Prostate gland (tissue), 2 donors: ENCODE measurements around the gene GFPT2. TPM values are rescaled to one million over a fixed set of nuclear protein-coding genes. Genes with fewer than 3 reads are reported as not detected.

Experiments
- DNase-seq: peaks from one replicate; pipeline ENCODE4 v3.0.0-alpha.2; 2019; ENCODE audit warnings: low spot score
- H3K27ac ChIP-seq, 2 donors: fragments of 200-600 bp; sonication (generic); 2 replicates each; pipeline ENCODE4 v1.5.1; 2017 to 2019
- H3K27me3 ChIP-seq: fragments of 200-600 bp; sonication (generic); replicated peaks from 2 replicates; pipeline ENCODE4 v1.5.1; 2019; ENCODE audit not compliant: insufficient read depth
- H3K36me3 ChIP-seq, 2 donors: fragments of 200-600 bp; sonication (generic); 1 replicate in 1 of 2; 2 replicates in 1 of 2; pipeline versions ENCODE4 v1.5.1 to v1.8.1; 2017 to 2019
- H3K4me1 ChIP-seq: fragments of 200-600 bp; sonication (generic); replicated peaks from 2 replicates; pipeline ENCODE4 v1.5.1; 2019
- H3K4me3 ChIP-seq, 2 donors: fragments of 200-600 bp; sonication (generic); 2 replicates each; pipeline ENCODE4 v1.5.1; 2017 to 2019
- H3K9me3 ChIP-seq: fragments of 200-600 bp; sonication (generic); 2 replicates; pipeline ENCODE4 v1.5.1; 2017
- CTCF ChIP-seq, 4 experiments: fragments of 200-600 bp in 2 of 4; fragments of 450-650 bp in 2 of 4; sonication (generic) in 2 of 4; IDR thresholded peaks; 1 replicate in 3 of 4; 2 replicates in 1 of 4; pipeline ENCODE4 v1.5.1; 2016 to 2019; ENCODE audit warnings: antibody characterized with exemption in 4 of 4, mild to moderate bottlenecking in 2 of 4, moderate library complexity in 2 of 4
- POLR2A ChIP-seq: fragments of 450-650 bp; IDR thresholded peaks from one replicate; pipeline ENCODE4 v1.6.1; 2016; ENCODE audit warnings: antibody characterized with exemption, mild to moderate bottlenecking
- POLR2AphosphoS5 ChIP-seq: sonication (generic); formaldehyde crosslinking; IDR thresholded peaks from one replicate; pipeline ENCODE4 v1.6.1; 2017; ENCODE audit warnings: antibody characterized with exemption
- WGBS: methylation state at CpG from one replicate; pipeline ENCODE4 v1.1.5; 2018; 5-methylcytosine and 5-hydroxymethylcytosine counted together
- intact Hi-C: fragments of 100-400 bp; cut with DNase I; formaldehyde crosslinking; loops from one replicate; pipeline ENCODE4 v1.14.2; 2022
- total RNA-seq, 2 donors: library from RNA; depleted of rRNA; stranded (reverse); fragments of >200 nt; gene quantifications; one replicate each; pipeline ENCODE4 v1.1.0, GENCODE V29; 2016

The GFPT2 gene
- total RNA-seq, 2 donors from 2014 or later = 3.2 to 14.0 TPM

- no peak overlapping the region for H3K4me3 ChIP-seq
- H3K9me3 ChIP-seq = no peaks in the 10 kb centered on the region
- no peaks in the 10 kb centered on the region for H3K4me1 ChIP-seq
- no peak for DNase-seq
- no peak for TF ChIP-seq CTCF (IDR thresholded peaks at IDR 0.05)
- TF ChIP-seq POLR2AphosphoS5 = no peak
- TF ChIP-seq POLR2A = no peak
- WGBS = 37% methylated on average over 7 of the region's 7 CpGs
- no peaks in the 10 kb centered on the region for H3K27me3 ChIP-seq
- H3K36me3 ChIP-seq = no peaks in the 10 kb centered on the region
- H3K27ac ChIP-seq = no peak overlapping the region
- intact Hi-C loops = no loop called here
Measured at GRCh38 chr5:180331647-180331950, 21.5 kb downstream of the GFPT2 start.

GRCh38 chr5:180330810-180331646 is 22.1 kb downstream of the GFPT2 start:
- Histone ChIP-seq H3K4me3 (no peak overlapping the region), H3K4me1 (no peaks in the 10 kb centered on the region), H3K36me3 (no peaks in the 10 kb centered on the region), H3K27me3 (no peaks in the 10 kb centered on the region), H3K27ac (no peak overlapping the region), H3K9me3 (no peaks in the 10 kb centered on the region)
- intact Hi-C loops = no loop called here
- DNase-seq = no peak
- WGBS = 63% methylated on average over 16 of the region's 16 CpGs
- no peak for TF ChIP-seq CTCF (IDR thresholded peaks at IDR 0.05)
- TF ChIP-seq POLR2A = no peak
- TF ChIP-seq POLR2AphosphoS5 = no peak

GRCh38 chr5:180330270-180330648 is 22.9 kb downstream of the GFPT2 start:
- no peak overlapping the region for H3K4me3 ChIP-seq
- WGBS = 85% methylated on average over 5 of the region's 5 CpGs
- no peak for DNase-seq
- no peaks in the 10 kb centered on the region for H3K9me3 ChIP-seq
- intact Hi-C loops = no loop called here
- H3K27me3 ChIP-seq = no peaks in the 10 kb centered on the region
- H3K27ac ChIP-seq = peak overlapping the region in 1 of 2 donors; percentile 32
- no peaks in the 10 kb centered on the region for H3K36me3 ChIP-seq
- H3K4me1 ChIP-seq = no peaks in the 10 kb centered on the region
- TF ChIP-seq POLR2AphosphoS5 = no peak
- TF ChIP-seq CTCF (IDR thresholded peaks at IDR 0.05) = no peak
- no peak for TF ChIP-seq POLR2A

- H3K4me1 ChIP-seq = no peaks in the 10 kb centered on the region
- H3K36me3 ChIP-seq = no peaks in the 10 kb centered on the region
- H3K27ac ChIP-seq = no peak overlapping the region
- no peak overlapping the region for H3K4me3 ChIP-seq
- no peaks in the 10 kb centered on the region for H3K27me3 ChIP-seq
- WGBS = 92% methylated on average over 8 of the region's 8 CpGs
- no peak for DNase-seq
- H3K9me3 ChIP-seq = no peaks in the 10 kb centered on the region
- intact Hi-C loops = no loop called here
- no peak for TF ChIP-seq POLR2AphosphoS5
- TF ChIP-seq POLR2A = no peak
- TF ChIP-seq CTCF (IDR thresholded peaks at IDR 0.05) = no peak
Measured at GRCh38 chr5:180329606-180330269, 23.4 kb downstream of the GFPT2 start.

GRCh38 chr5:180329138-180329435 is 24.0 kb downstream of the GFPT2 start:
- Histone ChIP-seq H3K27me3 (no peaks in the 10 kb centered on the region), H3K4me3 (no peak overlapping the region), H3K27ac (no peak overlapping the region), H3K9me3 (no peaks in the 10 kb centered on the region), H3K36me3 (no peaks in the 10 kb centered on the region), H3K4me1 (no peaks in the 10 kb centered on the region)
- intact Hi-C loops = no loop called here
- DNase-seq = no peak
- TF ChIP-seq CTCF (IDR thresholded peaks at IDR 0.05) (no peak), POLR2A (no peak), POLR2AphosphoS5 (no peak)
- 94% methylated on average over 7 of the region's 7 CpGs for WGBS
